HepG2 (cell line): ENCODE measurements around the gene TH. TPM values are rescaled to one million over a fixed set of nuclear protein-coding genes. Genes with fewer than 3 reads are reported as not detected.

Source experiments
- AGO2 ChIP-seq: fragments of 200-400 bp; formaldehyde crosslinking; optimal IDR thresholded peaks from 2 replicates; pipeline ENCODE3; 2017; ENCODE audit warnings: mild to moderate bottlenecking, low read depth, low read length, moderate library complexity
- ARHGAP35 ChIP-seq: sonication (generic); formaldehyde crosslinking; IDR thresholded peaks from 2 replicates; pipeline ENCODE4 v1.9.0; 2022; ENCODE audit warnings: mild to moderate bottlenecking, inconsistent platforms, moderate library complexity, missing genetic modification reagents, borderline replicate concordance
- ATF2 ChIP-seq: sonication (generic); formaldehyde crosslinking; IDR thresholded peaks from 2 replicates; pipeline ENCODE4 v1.4.0; 2020; ENCODE audit warnings: missing genetic modification reagents
- ELF4 ChIP-seq: sonication (generic); formaldehyde crosslinking; IDR thresholded peaks from 2 replicates; pipeline ENCODE4 v1.5.0; 2020; ENCODE audit warnings: missing genetic modification reagents, mild to moderate bottlenecking, moderate library complexity, borderline replicate concordance
- ETV5 ChIP-seq: IDR thresholded peaks from 2 replicates; pipeline ENCODE4 v1.6.1; 2018; ENCODE audit warnings: missing biosample characterization, missing genetic modification reagents, inconsistent platforms, borderline replicate concordance
- GABPB1 ChIP-seq: IDR thresholded peaks from 2 replicates; pipeline ENCODE4 v1.6.1; 2016; ENCODE audit warnings: mild to moderate bottlenecking, missing genetic modification reagents, moderate library complexity, missing compliant biosample characterization
- GATA4 ChIP-seq: sonication (generic); IDR thresholded peaks from 2 replicates; pipeline ENCODE4 v1.6.1; 2016; ENCODE audit warnings: antibody characterized with exemption, low read depth, borderline replicate concordance
- KAT7 ChIP-seq: IDR thresholded peaks from 2 replicates; pipeline ENCODE4 v1.6.1; 2018; ENCODE audit warnings: borderline replicate concordance, missing compliant biosample characterization
- KDM2A ChIP-seq: sonication (generic); formaldehyde crosslinking; IDR thresholded peaks from 2 replicates; pipeline ENCODE4 v1.4.0; 2020; ENCODE audit warnings: low read depth, missing genetic modification reagents, borderline replicate concordance
- NFE2 ChIP-seq: sonication (generic); formaldehyde crosslinking; IDR thresholded peaks from 2 replicates; pipeline ENCODE4 v1.4.0; 2020; ENCODE audit warnings: missing genetic modification reagents
- RORA ChIP-seq: sonication (generic); formaldehyde crosslinking; IDR thresholded peaks from 2 replicates; pipeline ENCODE4 v1.5.0; 2020; ENCODE audit warnings: mild to moderate bottlenecking, missing genetic modification reagents, moderate library complexity
- SMAD1 ChIP-seq: sonication (generic); formaldehyde crosslinking; IDR thresholded peaks from 2 replicates; pipeline ENCODE4 v1.4.0; 2020; ENCODE audit warnings: missing genetic modification reagents, low read depth, mild to moderate bottlenecking, borderline replicate concordance
- TAF15 ChIP-seq: fragments of 200-400 bp; formaldehyde crosslinking; IDR thresholded peaks from one replicate; pipeline ENCODE4 v1.6.1; 2018; ENCODE audit warnings: mild to moderate bottlenecking, low read depth, low read length; ENCODE audit not compliant: poor library complexity, severe bottlenecking
- TSC22D2 ChIP-seq: sonication (generic); formaldehyde crosslinking; IDR thresholded peaks from 2 replicates; pipeline ENCODE4 v1.5.1; 2020; ENCODE audit warnings: missing genetic modification reagents, mild to moderate bottlenecking, borderline replicate concordance
- ZFYVE20 ChIP-seq: sonication (generic); formaldehyde crosslinking; IDR thresholded peaks from 2 replicates; pipeline ENCODE4 v1.8.0; 2023; ENCODE audit warnings: low read depth, mild to moderate bottlenecking, moderate library complexity, missing genetic modification reagents, borderline replicate concordance
- ZNF564 ChIP-seq: sonication (generic); formaldehyde crosslinking; IDR thresholded peaks from 2 replicates; pipeline ENCODE4 v1.8.1; 2023; ENCODE audit warnings: mild to moderate bottlenecking, missing genetic modification reagents
- ZNF691 ChIP-seq: sonication (generic); formaldehyde crosslinking; IDR thresholded peaks from 2 replicates; pipeline ENCODE4 v1.4.0; 2020; ENCODE audit warnings: missing genetic modification reagents, low read depth, mild to moderate bottlenecking, borderline replicate concordance
- ZNF772 ChIP-seq: sonication (generic); formaldehyde crosslinking; IDR thresholded peaks from 2 replicates; pipeline ENCODE4 v1.5.0; 2020; ENCODE audit warnings: mild to moderate bottlenecking, missing genetic modification reagents
- ZNF777 ChIP-seq: sonication (generic); formaldehyde crosslinking; IDR thresholded peaks from 2 replicates; pipeline ENCODE4 v1.4.0; 2020; ENCODE audit warnings: missing genetic modification reagents
- polyA plus RNA-seq, 8 experiments: library from polyadenylated mRNA; depleted of rRNA in 3 of 8; stranded (reverse) in 7 of 8; unstranded in 1 of 8; fragments of >200 nt; fragmentation: Illumina TruSeq in 4 of 8; extraction: Trizol in 4 of 8; gene quantifications; 2 replicates each; pipeline versions ENCODE4 v1.2.1 to v1.2.3, GENCODE V29; 2011 to 2016; ENCODE audit warnings: low read depth in 4 of 8, missing spikeins in 1 of 8, mixed read lengths in 1 of 8; ENCODE audit not compliant: insufficient read depth in 1 of 8
- total RNA-seq, 5 experiments: library from RNA; depleted of rRNA; stranded (reverse); fragments of >200 nt; fragmentation: Illumina TruSeq; extraction: Trizol; gene quantifications; 2 replicates each; pipeline ENCODE4 v1.2.3, GENCODE V29; 2016; ENCODE audit warnings: low read depth in 1 of 5
- TF ChIP-seq, protein P1 (sequence below): sonication (generic); formaldehyde crosslinking; conservative IDR thresholded peaks from 2 replicates; pipeline ENCODE4 v1.4.0; 2020; ENCODE audit warnings: mild to moderate bottlenecking, missing genetic modification reagents, moderate library complexity
- TF ChIP-seq, protein P2 (sequence below): sonication (generic); formaldehyde crosslinking; IDR thresholded peaks from 2 replicates; pipeline ENCODE4 v1.4.0; 2020; ENCODE audit warnings: missing genetic modification reagents
- TF ChIP-seq, protein P3 (sequence below): sonication (generic); formaldehyde crosslinking; IDR thresholded peaks from 2 replicates; pipeline ENCODE4 v1.5.0; 2020; ENCODE audit warnings: missing genetic modification reagents, mild to moderate bottlenecking, borderline replicate concordance

The TH gene
- total and polyA plus RNA-seq, 2 of the 13 experiments (the other 11 are each of a cell fraction or from before 2014, with no cell fraction given): 0.36 TPM; not detected in 1

DNA sequence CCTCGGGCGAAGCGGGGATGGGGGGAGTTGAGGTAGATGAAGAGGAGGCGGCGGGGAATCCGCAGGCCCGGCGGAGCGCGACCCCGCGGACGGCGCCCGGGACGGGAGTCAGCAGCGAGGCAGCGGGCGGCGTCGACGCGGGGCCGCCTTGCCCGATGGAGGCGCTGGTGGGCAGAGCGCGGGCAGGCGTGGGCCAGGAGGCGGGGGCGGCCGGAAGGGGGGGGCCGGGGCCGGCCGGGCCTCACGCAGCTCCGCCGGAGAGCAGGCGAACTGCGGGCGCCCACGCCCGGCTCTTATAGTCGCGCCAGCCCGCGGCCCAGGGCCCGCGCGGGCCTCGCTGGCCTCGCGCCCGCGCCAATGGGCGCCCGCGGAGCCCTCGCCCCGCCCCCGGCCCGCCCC is 32.5 kb downstream of the TH start, which contains the start of gene IGF2 (continued):
- TF ChIP-seq, protein P1, sequence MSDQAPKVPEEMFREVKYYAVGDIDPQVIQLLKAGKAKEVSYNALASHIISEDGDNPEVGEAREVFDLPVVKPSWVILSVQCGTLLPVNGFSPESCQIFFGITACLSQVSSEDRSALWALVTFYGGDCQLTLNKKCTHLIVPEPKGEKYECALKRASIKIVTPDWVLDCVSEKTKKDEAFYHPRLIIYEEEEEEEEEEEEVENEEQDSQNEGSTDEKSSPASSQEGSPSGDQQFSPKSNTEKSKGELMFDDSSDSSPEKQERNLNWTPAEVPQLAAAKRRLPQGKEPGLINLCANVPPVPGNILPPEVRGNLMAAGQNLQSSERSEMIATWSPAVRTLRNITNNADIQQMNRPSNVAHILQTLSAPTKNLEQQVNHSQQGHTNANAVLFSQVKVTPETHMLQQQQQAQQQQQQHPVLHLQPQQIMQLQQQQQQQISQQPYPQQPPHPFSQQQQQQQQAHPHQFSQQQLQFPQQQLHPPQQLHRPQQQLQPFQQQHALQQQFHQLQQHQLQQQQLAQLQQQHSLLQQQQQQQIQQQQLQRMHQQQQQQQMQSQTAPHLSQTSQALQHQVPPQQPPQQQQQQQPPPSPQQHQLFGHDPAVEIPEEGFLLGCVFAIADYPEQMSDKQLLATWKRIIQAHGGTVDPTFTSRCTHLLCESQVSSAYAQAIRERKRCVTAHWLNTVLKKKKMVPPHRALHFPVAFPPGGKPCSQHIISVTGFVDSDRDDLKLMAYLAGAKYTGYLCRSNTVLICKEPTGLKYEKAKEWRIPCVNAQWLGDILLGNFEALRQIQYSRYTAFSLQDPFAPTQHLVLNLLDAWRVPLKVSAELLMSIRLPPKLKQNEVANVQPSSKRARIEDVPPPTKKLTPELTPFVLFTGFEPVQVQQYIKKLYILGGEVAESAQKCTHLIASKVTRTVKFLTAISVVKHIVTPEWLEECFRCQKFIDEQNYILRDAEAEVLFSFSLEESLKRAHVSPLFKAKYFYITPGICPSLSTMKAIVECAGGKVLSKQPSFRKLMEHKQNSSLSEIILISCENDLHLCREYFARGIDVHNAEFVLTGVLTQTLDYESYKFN: no peak
- TF ChIP-seq ZNF564 (CRISPR knock-in tag) (peak; percentile 60; the same call in 1 of the 2 replicates), ARHGAP35 (CRISPR knock-in tag) (no peak), RORA (CRISPR knock-in tag) (no peak), NFE2 (CRISPR knock-in tag) (no peak), ZFYVE20 (CRISPR knock-in tag) (peak; percentile 72; the same call in 1 of the 2 replicates), ZNF772 (no peak; the same call in 1 of the 2 replicates), TAF15 (no peak), ATF2 (CRISPR knock-in tag) (no peak), ETV5 (CRISPR knock-in tag) (0 out of 2 replicates have a peak, but pooled peaks have one; percentile 6), KAT7 (CRISPR knock-in tag) (peak; percentile 94), KDM2A (CRISPR knock-in tag) (no peak), GABPB1 (CRISPR knock-in tag) (peak; percentile 51; the same call in 1 of the 2 replicates), AGO2 (peak; percentile 80), ZNF777 (CRISPR knock-in tag) (peak; percentile 78), TSC22D2 (CRISPR knock-in tag) (0 out of 2 replicates have a peak, but pooled peaks have one; percentile 47), ZNF691 (CRISPR knock-in tag) (peak; percentile 63; the same call in 1 of the 2 replicates), SMAD1 (CRISPR knock-in tag) (no peak), GATA4 (peak; percentile 57; the same call in 1 of the 2 replicates), ELF4 (CRISPR knock-in tag) (no peak)
- TF ChIP-seq, protein P2, sequence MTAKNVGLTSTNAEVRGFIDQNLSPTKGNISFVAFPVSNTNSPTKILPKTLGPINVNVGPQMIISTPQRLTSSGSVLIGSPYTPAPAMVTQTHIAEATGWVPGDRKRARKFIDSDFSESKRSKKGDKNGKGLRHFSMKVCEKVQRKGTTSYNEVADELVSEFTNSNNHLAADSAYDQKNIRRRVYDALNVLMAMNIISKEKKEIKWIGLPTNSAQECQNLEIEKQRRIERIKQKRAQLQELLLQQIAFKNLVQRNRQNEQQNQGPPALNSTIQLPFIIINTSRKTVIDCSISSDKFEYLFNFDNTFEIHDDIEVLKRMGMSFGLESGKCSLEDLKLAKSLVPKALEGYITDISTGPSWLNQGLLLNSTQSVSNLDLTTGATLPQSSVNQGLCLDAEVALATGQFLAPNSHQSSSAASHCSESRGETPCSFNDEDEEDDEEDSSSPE (CRISPR knock-in tag): no peak
- TF ChIP-seq, protein P3, sequence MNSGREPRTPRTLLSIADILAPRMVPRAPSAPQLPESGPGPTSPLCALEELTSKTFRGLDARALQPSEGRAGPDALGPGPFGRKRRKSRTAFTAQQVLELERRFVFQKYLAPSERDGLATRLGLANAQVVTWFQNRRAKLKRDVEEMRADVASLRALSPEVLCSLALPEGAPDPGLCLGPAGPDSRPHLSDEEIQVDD (CRISPR knock-in tag): no peak; the same call in 1 of the 2 replicates
